ENCODE measurements around the gene ACTMAP. TPM values are rescaled to one million over a fixed set of nuclear protein-coding genes. Genes with fewer than 3 reads are reported as not detected.

Gene ACTMAP
- total RNA-seq, 1 experiment from 2014 or later: 39.3 TPM

- Histone ChIP-seq H3K27me3 (ENCODE audit: insufficient read depth, low read depth) (no peaks in the 10 kb centered on the region), H3F3A (ENCODE audit: insufficient read depth, low read depth) (peaks cover 27% of the 10 kb centered on the region), H3K4me1 (replicated peaks; ENCODE audit: insufficient read depth) (peaks cover 10% of the 10 kb centered on the region), H3K27ac (peak overlapping the region; percentile 99), H3K4me2 (peak overlapping the region; percentile 84), H3K79me2 (ENCODE audit: low read depth) (peaks cover 25% of the 10 kb centered on the region), H4K20me1 (ENCODE audit: insufficient read depth) (no peaks in the 10 kb centered on the region), H3K36me3 (ENCODE audit: low read depth) (0 out of 2 replicates have a peak, but pooled peaks cover 6% of the 10 kb centered on the region), H3K9me2 (ENCODE audit: insufficient read depth) (no peaks in the 10 kb centered on the region), H2AFZ (no peak overlapping the region), H3K4me3 (peak overlapping the region; percentile 75), H3K9me3 (ENCODE audit: insufficient read depth, low read depth) (no peaks in the 10 kb centered on the region)
- ChIA-PET CTCF (no interaction called here), POLR2A (ENCODE audit: unreplicated experiment) (interaction anchor here (0.5 to 0.6 kb wide), 2 partner anchors 36 to 686 kb away, joined by 3 to 5 read pairs; partner anchors contain the start of gene ACTMAP)
- no TSS peak for BruUV-seq (replicated peaks)
- peak; percentile 82 to 94 for DNase-seq
- intact Hi-C loops (cut with micrococcal nuclease; ENCODE audit: unreplicated experiment): loop anchor here (1.0 to 5.0 kb wide), 6 partner anchors 24 to 513 kb away; partner anchors contain the start of genes EGLN2, NUMBL and SERTAD1
- TF ChIP-seq, protein P1, sequence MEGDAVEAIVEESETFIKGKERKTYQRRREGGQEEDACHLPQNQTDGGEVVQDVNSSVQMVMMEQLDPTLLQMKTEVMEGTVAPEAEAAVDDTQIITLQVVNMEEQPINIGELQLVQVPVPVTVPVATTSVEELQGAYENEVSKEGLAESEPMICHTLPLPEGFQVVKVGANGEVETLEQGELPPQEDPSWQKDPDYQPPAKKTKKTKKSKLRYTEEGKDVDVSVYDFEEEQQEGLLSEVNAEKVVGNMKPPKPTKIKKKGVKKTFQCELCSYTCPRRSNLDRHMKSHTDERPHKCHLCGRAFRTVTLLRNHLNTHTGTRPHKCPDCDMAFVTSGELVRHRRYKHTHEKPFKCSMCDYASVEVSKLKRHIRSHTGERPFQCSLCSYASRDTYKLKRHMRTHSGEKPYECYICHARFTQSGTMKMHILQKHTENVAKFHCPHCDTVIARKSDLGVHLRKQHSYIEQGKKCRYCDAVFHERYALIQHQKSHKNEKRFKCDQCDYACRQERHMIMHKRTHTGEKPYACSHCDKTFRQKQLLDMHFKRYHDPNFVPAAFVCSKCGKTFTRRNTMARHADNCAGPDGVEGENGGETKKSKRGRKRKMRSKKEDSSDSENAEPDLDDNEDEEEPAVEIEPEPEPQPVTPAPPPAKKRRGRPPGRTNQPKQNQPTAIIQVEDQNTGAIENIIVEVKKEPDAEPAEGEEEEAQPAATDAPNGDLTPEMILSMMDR (conservative IDR thresholded peaks at IDR 0.05): no peak
- TF ChIP-seq EZH2 (IDR thresholded peaks at IDR 0.05; ENCODE audit: low read depth): no peak
Observed at GRCh38 chr19:40714441-40715299, 35.6 kb downstream of the ACTMAP start.

GRCh38 chr19:40713939-40714338 is 36.3 kb downstream of the ACTMAP start:
- H3K4me1 ChIP-seq (replicated peaks; ENCODE audit: insufficient read depth): peaks cover 6% of the 10 kb centered on the region; the same call in 1 of the 2 replicates
- ChIA-PET CTCF (interaction anchor here (0.6 kb wide), 1 partner anchor 85 kb away, joined by 3 read pairs; the partner anchor contains the start of gene EGLN2), POLR2A (ENCODE audit: unreplicated experiment) (interaction anchor here (0.5 kb wide), 1 partner anchor 37 kb away, joined by 3 read pairs; the partner anchor contains the start of gene ACTMAP)
- intact Hi-C loops (cut with micrococcal nuclease; ENCODE audit: unreplicated experiment): no loop called here
- 0 out of 2 replicates have a peak, but pooled peaks cover 10% of the 10 kb centered on the region for H3K36me3 ChIP-seq (ENCODE audit: low read depth)
- no peak overlapping the region for H2AFZ ChIP-seq
- peak overlapping the region; percentile 84 for H3K4me2 ChIP-seq
- TF ChIP-seq EZH2 (IDR thresholded peaks at IDR 0.05; ENCODE audit: low read depth): no peak
- TF ChIP-seq, protein P1 (conservative IDR thresholded peaks at IDR 0.05): no peak
- no peak overlapping the region for H3K27ac ChIP-seq
- peaks cover 18% of the 10 kb centered on the region for H3K79me2 ChIP-seq (ENCODE audit: low read depth)
- H3K27me3 ChIP-seq (ENCODE audit: insufficient read depth, low read depth): no peaks in the 10 kb centered on the region
- no peak overlapping the region for H3K4me3 ChIP-seq
- H4K20me1 ChIP-seq (ENCODE audit: insufficient read depth): no peaks in the 10 kb centered on the region
- DNase-seq: no peak
- H3K9me3 ChIP-seq (ENCODE audit: insufficient read depth, low read depth): no peaks in the 10 kb centered on the region
- peaks cover 24% of the 10 kb centered on the region for H3F3A ChIP-seq (ENCODE audit: insufficient read depth, low read depth)
- no peaks in the 10 kb centered on the region for H3K9me2 ChIP-seq (ENCODE audit: insufficient read depth)
- no TSS peak for BruUV-seq (replicated peaks)

DNA sequence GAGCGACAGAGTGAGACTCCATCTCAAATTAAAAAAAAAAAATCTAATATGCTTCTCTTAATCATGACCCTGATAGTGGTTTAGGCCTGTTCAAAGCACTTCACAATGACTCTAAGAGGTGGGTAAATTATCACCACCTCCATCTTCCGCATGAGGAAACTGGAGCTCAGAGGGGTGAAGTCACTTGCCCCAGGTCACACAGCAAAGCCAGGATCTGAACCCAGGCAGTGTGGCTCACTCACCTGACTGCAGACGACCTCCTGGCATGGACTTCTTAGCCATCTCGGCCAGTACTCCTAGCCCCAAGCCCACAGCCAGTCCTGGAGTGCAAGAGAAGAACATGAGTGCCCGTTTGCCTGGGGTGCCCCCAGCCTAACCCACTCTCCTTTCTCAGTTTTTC is 40.5 kb downstream of the ACTMAP start:
- Histone ChIP-seq H3K27me3 (ENCODE audit: insufficient read depth, low read depth) (no peaks in the 10 kb centered on the region), H4K20me1 (ENCODE audit: insufficient read depth) (no peaks in the 10 kb centered on the region), H3K4me2 (no peak overlapping the region), H3K27ac (no peak overlapping the region), H3F3A (ENCODE audit: insufficient read depth, low read depth) (no peaks in the 10 kb centered on the region), H3K4me1 (replicated peaks; ENCODE audit: insufficient read depth) (peaks cover 6% of the 10 kb centered on the region; the same call in 1 of the 2 replicates), H3K9me3 (ENCODE audit: insufficient read depth, low read depth) (no peaks in the 10 kb centered on the region), H3K36me3 (ENCODE audit: low read depth) (0 out of 2 replicates have a peak, but pooled peaks cover 11% of the 10 kb centered on the region), H3K4me3 (no peak overlapping the region), H2AFZ (no peak overlapping the region), H3K9me2 (ENCODE audit: insufficient read depth) (no peaks in the 10 kb centered on the region), H3K79me2 (ENCODE audit: low read depth) (no peaks in the 10 kb centered on the region)
- TF ChIP-seq, protein P1 (conservative IDR thresholded peaks at IDR 0.05): no peak
- no peak for TF ChIP-seq EZH2 (IDR thresholded peaks at IDR 0.05; ENCODE audit: low read depth)
- intact Hi-C loops (cut with micrococcal nuclease; ENCODE audit: unreplicated experiment): no loop called here
- no peak for DNase-seq
- CTCF ChIA-PET: no interaction called here
- POLR2A ChIA-PET (ENCODE audit: unreplicated experiment): no interaction called here
- BruUV-seq (replicated peaks): no TSS peak
